ENCODE measurements around the gene GAS2L2. TPM values are rescaled to one million over a fixed set of nuclear protein-coding genes. Genes with fewer than 3 reads are reported as not detected.

The GAS2L2 gene
- total RNA-seq, 1 donor from 2014 or later, result 0.27 TPM

GRCh38 chr17:35764123-35764991 lies 11.3 kb upstream of the GAS2L2 start:
- H3K36me3 Mint-ChIP-seq (ENCODE audit: unreplicated experiment), result peaks cover 3% of the 10 kb centered on the region
- H3K27ac Mint-ChIP-seq (ENCODE audit: unreplicated experiment), result peak overlapping the region; percentile 62
- peaks cover 3% of the 10 kb centered on the region for H3K27me3 Mint-ChIP-seq (ENCODE audit: unreplicated experiment)
- peak; percentile 95 for DNase-seq
- peaks cover 3% of the 10 kb centered on the region for H3K4me1 Mint-ChIP-seq (ENCODE audit: low read depth, unreplicated experiment)
- H3K9me3 Mint-ChIP-seq (ENCODE audit: unreplicated experiment), result peaks cover 5% of the 10 kb centered on the region
- peak; percentile 97 for TF ChIP-seq CTCF (IDR thresholded peaks at IDR 0.05; ENCODE audit: partially characterized antibody, unreplicated experiment)
- peak overlapping the region; percentile 87 for H3K4me3 Mint-ChIP-seq (ENCODE audit: unreplicated experiment)

- Mint-ChIP-seq H3K4me1 (ENCODE audit: low read depth, unreplicated experiment) (peaks cover 3% of the 10 kb centered on the region), H3K27me3 (ENCODE audit: unreplicated experiment) (peaks cover 3% of the 10 kb centered on the region), H3K4me3 (ENCODE audit: unreplicated experiment) (peak overlapping the region; percentile 84), H3K27ac (ENCODE audit: unreplicated experiment) (no peak overlapping the region), H3K9me3 (ENCODE audit: unreplicated experiment) (peaks cover 5% of the 10 kb centered on the region), H3K36me3 (ENCODE audit: unreplicated experiment) (peaks cover 3% of the 10 kb centered on the region)
- DNase-seq, result no peak
- TF ChIP-seq CTCF (IDR thresholded peaks at IDR 0.05; ENCODE audit: partially characterized antibody, unreplicated experiment), result no peak
These were observed 10.7 kb upstream of the GAS2L2 start for GRCh38 chr17:35763767-35764122.

DNA sequence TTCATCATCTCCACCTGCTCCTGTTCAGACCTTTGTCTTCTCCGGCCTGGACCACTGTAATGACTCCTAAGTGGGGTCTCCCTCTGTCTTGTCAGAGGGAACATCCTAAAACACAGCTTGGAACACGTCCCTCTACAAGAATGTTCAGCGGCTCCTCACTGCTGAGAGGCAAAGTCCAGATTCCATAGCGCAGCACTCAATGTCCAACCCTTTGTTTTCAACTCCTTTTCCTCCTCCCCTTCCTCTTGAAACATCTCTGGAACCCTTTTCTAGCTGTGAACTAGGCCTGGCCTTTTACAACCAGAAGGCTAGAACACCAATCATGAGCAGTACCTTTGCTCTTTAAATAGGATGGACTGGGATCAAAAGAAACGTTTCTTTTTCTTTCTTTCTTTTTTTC lies 8.6 kb upstream of the GAS2L2 start:
- Mint-ChIP-seq H3K27me3 (ENCODE audit: unreplicated experiment) (peaks cover 3% of the 10 kb centered on the region), H3K36me3 (ENCODE audit: unreplicated experiment) (peaks cover 3% of the 10 kb centered on the region), H3K27ac (ENCODE audit: unreplicated experiment) (no peak overlapping the region), H3K4me1 (ENCODE audit: low read depth, unreplicated experiment) (peaks cover 3% of the 10 kb centered on the region), H3K9me3 (ENCODE audit: unreplicated experiment) (peaks cover 5% of the 10 kb centered on the region), H3K4me3 (ENCODE audit: unreplicated experiment) (no peak overlapping the region)
- no peak for TF ChIP-seq CTCF (IDR thresholded peaks at IDR 0.05; ENCODE audit: partially characterized antibody, unreplicated experiment)
- no peak for DNase-seq

DNA sequence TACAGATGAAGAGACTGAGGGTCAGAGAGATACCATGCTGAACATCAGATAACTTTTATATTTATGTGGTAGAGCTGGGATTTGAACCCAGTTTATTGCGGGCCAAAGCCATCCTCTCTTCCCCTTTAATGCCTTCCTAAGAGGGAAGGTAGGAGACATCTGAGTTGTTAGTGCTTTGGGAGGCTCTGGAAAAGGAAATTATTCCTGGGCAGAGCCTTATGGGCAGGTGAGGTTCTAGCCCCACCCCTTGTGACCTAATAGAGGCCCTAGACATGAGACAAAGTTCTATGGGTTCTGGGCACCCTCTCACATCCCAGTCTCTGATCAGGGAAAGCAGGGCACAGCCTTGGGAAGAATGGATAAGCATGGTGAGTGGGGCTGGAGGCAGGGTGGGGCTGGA lies 7.5 kb upstream of the GAS2L2 start, which contains the start of gene C17orf50:
TSS of gene C17orf50 (plus strand) at position 301 of the 400 bp plus-strand sequence. CDS start at position 356, 55 bp downstream.
- H3K36me3 Mint-ChIP-seq (ENCODE audit: unreplicated experiment), result peaks cover 3% of the 10 kb centered on the region
- H3K27ac Mint-ChIP-seq (ENCODE audit: unreplicated experiment), result no peak within 1 kb of the TSS
- no peak within 1 kb of the TSS for H3K4me3 Mint-ChIP-seq (ENCODE audit: unreplicated experiment)
- peaks cover 5% of the 10 kb centered on the region for H3K9me3 Mint-ChIP-seq (ENCODE audit: unreplicated experiment)
- DNase-seq, result no peak
- peaks cover 2% of the 10 kb centered on the region for H3K4me1 Mint-ChIP-seq (ENCODE audit: low read depth, unreplicated experiment)
- no peak for TF ChIP-seq CTCF (IDR thresholded peaks at IDR 0.05; ENCODE audit: partially characterized antibody, unreplicated experiment)
- peaks cover 3% of the 10 kb centered on the region for H3K27me3 Mint-ChIP-seq (ENCODE audit: unreplicated experiment)

DNA sequence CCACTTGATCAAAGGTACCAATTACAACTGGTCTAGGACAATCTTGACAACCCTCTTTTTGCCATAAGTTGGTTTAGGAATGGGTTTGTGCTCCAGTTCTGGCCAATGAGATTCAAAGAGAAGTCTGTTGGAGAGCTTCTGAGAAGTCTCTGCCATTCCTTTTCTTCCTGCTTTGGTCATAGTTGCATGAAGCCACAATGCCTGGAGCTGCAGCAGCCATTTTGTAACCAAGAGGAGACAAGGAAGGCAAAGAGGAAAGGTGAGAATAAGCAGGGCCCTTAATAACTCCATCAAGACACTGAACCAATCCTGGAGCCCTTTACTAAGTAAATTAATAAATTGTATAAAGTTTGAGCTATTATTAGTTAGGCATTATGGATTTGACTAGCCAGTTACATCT lies 4.2 kb upstream of the GAS2L2 start:
- DNase-seq, result no peak
- Mint-ChIP-seq H3K27me3 (ENCODE audit: unreplicated experiment) (peaks cover 3% of the 10 kb centered on the region), H3K36me3 (ENCODE audit: unreplicated experiment) (peaks cover 3% of the 10 kb centered on the region), H3K9me3 (ENCODE audit: unreplicated experiment) (peaks cover 4% of the 10 kb centered on the region), H3K27ac (ENCODE audit: unreplicated experiment) (no peak overlapping the region), H3K4me3 (ENCODE audit: unreplicated experiment) (no peak overlapping the region), H3K4me1 (ENCODE audit: low read depth, unreplicated experiment) (no peaks in the 10 kb centered on the region)
- TF ChIP-seq CTCF (IDR thresholded peaks at IDR 0.05; ENCODE audit: partially characterized antibody, unreplicated experiment), result no peak

Data from glutamatergic neuron (in vitro differentiated cells).